Effector memory CD8-positive, alpha-beta T cell (primary cell): ENCODE data around the gene FBXL17.

Experiments
- ATAC-seq: fragments of 150-1000 bp; cut with Tn5 transposase; replicated peaks from 2 replicates; pipeline ENCODE4 v1.10.0; 2021; ENCODE audit warnings: mild to moderate bottlenecking, moderate library complexity
- DNase-seq, 3 experiments: peaks; one replicate each; pipeline ENCODE4 v3.0.0; 2021
- H3K27ac Mint-ChIP-seq, 2 donors: one replicate each; pipeline ENCODE4 v1.8.0; 2022; ENCODE audit warnings: mild to moderate bottlenecking in 2 of 2, mixed read lengths in 2 of 2, moderate library complexity in 2 of 2
- H3K27me3 Mint-ChIP-seq, 2 donors: one replicate each; pipeline ENCODE4 v1.8.0; 2022; ENCODE audit warnings: mixed read lengths in 2 of 2
- H3K36me3 Mint-ChIP-seq: one replicate; pipeline ENCODE4 v1.8.0; 2022; ENCODE audit warnings: mild to moderate bottlenecking, moderate library complexity, mixed read lengths; ENCODE audit not compliant: insufficient read depth
- H3K4me1 Mint-ChIP-seq, 2 donors: one replicate each; pipeline ENCODE4 v1.8.0; 2022; ENCODE audit warnings: low read depth in 2 of 2, mixed read lengths in 2 of 2
- H3K4me3 Mint-ChIP-seq, 2 donors: one replicate each; pipeline ENCODE4 v1.8.0; 2022; ENCODE audit warnings: mild to moderate bottlenecking in 2 of 2, mixed read lengths in 2 of 2, moderate library complexity in 2 of 2
- H3K9me3 Mint-ChIP-seq, 2 donors: one replicate each; pipeline ENCODE4 v1.8.0; 2022; ENCODE audit warnings: mixed read lengths in 2 of 2

FBXL17 gene

GRCh38 chr5:108249095-108249784, 132.7 kb downstream of the FBXL17 start:
- ATAC-seq (no peak), DNase-seq (no peak)
- Mint-ChIP-seq H3K27ac (no peak overlapping the region), H3K27me3 (no peaks in the 10 kb centered on the region), H3K36me3 (no peaks in the 10 kb centered on the region), H3K9me3 (no peaks in the 10 kb centered on the region), H3K4me3 (no peak overlapping the region), H3K4me1 (peaks cover 2 to 4% of the 10 kb centered on the region in 2 donors)

GRCh38 chr5:108238936-108239887, 142.7 kb downstream of the FBXL17 start:
- ATAC-seq (no peak), DNase-seq (no peak)
- H3K27me3 Mint-ChIP-seq: no peaks in the 10 kb centered on the region
- H3K9me3 Mint-ChIP-seq: no peaks in the 10 kb centered on the region
- H3K27ac Mint-ChIP-seq: no peak overlapping the region
- H3K36me3 Mint-ChIP-seq: no peaks in the 10 kb centered on the region
- no peak overlapping the region for H3K4me3 Mint-ChIP-seq
- peaks cover 7 to 15% of the 10 kb centered on the region in 2 donors for H3K4me1 Mint-ChIP-seq

GRCh38 chr5:108238461-108238860, 143.4 kb downstream of the FBXL17 start:
- H3K9me3 Mint-ChIP-seq: no peaks in the 10 kb centered on the region
- DNase-seq (no peak), ATAC-seq (no peak)
- H3K27me3 Mint-ChIP-seq: no peaks in the 10 kb centered on the region
- H3K27ac Mint-ChIP-seq: no peak overlapping the region
- no peak overlapping the region for H3K4me3 Mint-ChIP-seq
- H3K36me3 Mint-ChIP-seq: no peaks in the 10 kb centered on the region
- H3K4me1 Mint-ChIP-seq: peaks cover 10 to 15% of the 10 kb centered on the region in 2 donors

- no peak overlapping the region for H3K27ac Mint-ChIP-seq
- peaks cover 0 to 6% of the 10 kb centered on the region in 2 donors for H3K9me3 Mint-ChIP-seq
- H3K36me3 Mint-ChIP-seq: no peaks in the 10 kb centered on the region
- ATAC-seq (no peak), DNase-seq (no peak)
- no peaks in the 10 kb centered on the region for H3K27me3 Mint-ChIP-seq
- no peak overlapping the region for H3K4me3 Mint-ChIP-seq
- peaks cover 15 to 29% of the 10 kb centered on the region in 2 donors for H3K4me1 Mint-ChIP-seq
Measured at GRCh38 chr5:108233617-108234155, 148.2 kb downstream of the FBXL17 start.

GRCh38 chr5:108232805-108233204, 149.1 kb downstream of the FBXL17 start:
- Mint-ChIP-seq H3K27ac (no peak overlapping the region), H3K36me3 (no peaks in the 10 kb centered on the region), H3K27me3 (no peaks in the 10 kb centered on the region), H3K4me3 (no peak overlapping the region), H3K9me3 (peaks cover 0 to 6% of the 10 kb centered on the region in 2 donors), H3K4me1 (peaks cover 15 to 29% of the 10 kb centered on the region in 2 donors)
- ATAC-seq (no peak), DNase-seq (no peak)

GRCh38 chr5:108222011-108222410, 159.9 kb downstream of the FBXL17 start:
- no peak for ATAC-seq
- peaks cover 8% of the 10 kb centered on the region for H3K36me3 Mint-ChIP-seq
- no peaks in the 10 kb centered on the region for H3K4me1 Mint-ChIP-seq
- DNase-seq: no peak
- H3K27ac Mint-ChIP-seq: no peak overlapping the region
- H3K27me3 Mint-ChIP-seq: no peaks in the 10 kb centered on the region
- H3K9me3 Mint-ChIP-seq: peaks cover 1 to 7% of the 10 kb centered on the region in 2 donors
- no peak overlapping the region for H3K4me3 Mint-ChIP-seq

- no peaks in the 10 kb centered on the region for H3K4me1 Mint-ChIP-seq
- no peaks in the 10 kb centered on the region for H3K27me3 Mint-ChIP-seq
- peaks cover 3 to 4% of the 10 kb centered on the region in 2 donors for H3K9me3 Mint-ChIP-seq
- DNase-seq (no peak), ATAC-seq (no peak)
- no peak overlapping the region for H3K27ac Mint-ChIP-seq
- H3K36me3 Mint-ChIP-seq: peaks cover 8% of the 10 kb centered on the region
- no peak overlapping the region for H3K4me3 Mint-ChIP-seq
Measured at GRCh38 chr5:108220834-108221233, 161.1 kb downstream of the FBXL17 start.

GRCh38 chr5:108216890-108217289, 165.0 kb downstream of the FBXL17 start:
- Mint-ChIP-seq H3K27ac (peak overlapping the region in 1 of 2 donors; percentile 32), H3K36me3 (peaks cover 2% of the 10 kb centered on the region)

GRCh38 chr5:108214857-108215256, 167.0 kb downstream of the FBXL17 start:
- DNase-seq: no peak
- Mint-ChIP-seq H3K27me3 (no peaks in the 10 kb centered on the region), H3K27ac (no peak overlapping the region), H3K4me1 (no peaks in the 10 kb centered on the region), H3K4me3 (no peak overlapping the region), H3K36me3 (peaks cover 2% of the 10 kb centered on the region), H3K9me3 (peaks cover 0 to 3% of the 10 kb centered on the region in 2 donors)
- no peak for ATAC-seq

More at GRCh38 chr5:108216890-108217289, 165.0 kb downstream of the FBXL17 start:
- Mint-ChIP-seq H3K9me3 (peaks cover 0 to 4% of the 10 kb centered on the region in 2 donors), H3K27me3 (no peaks in the 10 kb centered on the region), H3K4me1 (no peaks in the 10 kb centered on the region), H3K4me3 (no peak overlapping the region)
- ATAC-seq: no peak
- DNase-seq: no peak

GRCh38 chr5:108212775-108213346, 169.0 kb downstream of the FBXL17 start:
- Mint-ChIP-seq H3K4me3 (no peak overlapping the region), H3K4me1 (peaks cover 2 to 4% of the 10 kb centered on the region in 2 donors), H3K9me3 (peaks cover 0 to 3% of the 10 kb centered on the region in 2 donors), H3K27ac (no peak overlapping the region), H3K27me3 (no peaks in the 10 kb centered on the region), H3K36me3 (no peaks in the 10 kb centered on the region)
- no peak for DNase-seq
- ATAC-seq: no peak

GRCh38 chr5:108206707-108207106, 175.2 kb downstream of the FBXL17 start:
- Mint-ChIP-seq H3K36me3 (no peaks in the 10 kb centered on the region), H3K4me1 (peaks cover 3 to 9% of the 10 kb centered on the region in 2 donors), H3K27me3 (no peaks in the 10 kb centered on the region), H3K4me3 (no peak overlapping the region), H3K27ac (peak overlapping the region in 1 of 2 donors; percentile 6), H3K9me3 (no peaks in the 10 kb centered on the region)
- no peak for DNase-seq
- no peak for ATAC-seq

- H3K9me3 Mint-ChIP-seq: no peaks in the 10 kb centered on the region
Measured at GRCh38 chr5:108201721-108202120, 180.2 kb downstream of the FBXL17 start.

GRCh38 chr5:108196276-108196675, 185.6 kb downstream of the FBXL17 start:
- H3K4me1 Mint-ChIP-seq: peaks cover 2 to 4% of the 10 kb centered on the region in 2 donors
- no peaks in the 10 kb centered on the region for H3K27me3 Mint-ChIP-seq
- peaks cover 6% of the 10 kb centered on the region for H3K36me3 Mint-ChIP-seq
- H3K9me3 Mint-ChIP-seq: no peaks in the 10 kb centered on the region
- H3K4me3 Mint-ChIP-seq: no peak overlapping the region
- H3K27ac Mint-ChIP-seq: no peak overlapping the region
- ATAC-seq (no peak), DNase-seq (no peak)

More at GRCh38 chr5:108201721-108202120, 180.2 kb downstream of the FBXL17 start:
- Mint-ChIP-seq H3K4me1 (peaks cover 0 to 9% of the 10 kb centered on the region in 2 donors), H3K27ac (no peak overlapping the region), H3K36me3 (no peaks in the 10 kb centered on the region), H3K4me3 (no peak overlapping the region), H3K27me3 (no peaks in the 10 kb centered on the region)
- ATAC-seq: no peak
- DNase-seq: no peak
